Measurements from ENCODE around the gene OVCH1. TPM values are rescaled to one million over a fixed set of nuclear protein-coding genes. Genes with fewer than 3 reads are reported as not detected.

Gene OVCH1
- total RNA-seq, 1 experiment from 2014 or later = not detected

GRCh38 chr12:29503283-29503682, 5.8 kb upstream of the OVCH1 start:
- intact Hi-C loops (cut with micrococcal nuclease; ENCODE audit: unreplicated experiment) = no loop called here

GRCh38 chr12:29499235-29499634, 1.7 kb upstream of the OVCH1 start:
- Histone ChIP-seq H3K4me3 (no peak overlapping the region), H3F3A (ENCODE audit: insufficient read depth, low read depth) (no peaks in the 10 kb centered on the region), H3K79me2 (ENCODE audit: low read depth) (no peaks in the 10 kb centered on the region), H3K9me3 (ENCODE audit: insufficient read depth, low read depth) (no peaks in the 10 kb centered on the region), H2AFZ (no peak overlapping the region), H3K27me3 (ENCODE audit: insufficient read depth, low read depth) (no peaks in the 10 kb centered on the region), H3K36me3 (ENCODE audit: low read depth) (no peaks in the 10 kb centered on the region), H3K27ac (no peak overlapping the region), H4K20me1 (ENCODE audit: insufficient read depth) (no peaks in the 10 kb centered on the region), H3K9me2 (ENCODE audit: insufficient read depth) (no peaks in the 10 kb centered on the region), H3K4me2 (no peak overlapping the region), H3K4me1 (replicated peaks; ENCODE audit: insufficient read depth) (no peaks in the 10 kb centered on the region)
- CTCF ChIA-PET = no interaction called here
- no peak for DNase-seq
- TF ChIP-seq CTCF (conservative IDR thresholded peaks at IDR 0.05) = no peak
- no peak for TF ChIP-seq EZH2 (IDR thresholded peaks at IDR 0.05; ENCODE audit: low read depth)
- POLR2A ChIA-PET (ENCODE audit: unreplicated experiment) = no interaction called here
- no TSS peak for BruUV-seq (replicated peaks)
- intact Hi-C loops (cut with micrococcal nuclease; ENCODE audit: unreplicated experiment) = no loop called here

More at GRCh38 chr12:29503283-29503682, 5.8 kb upstream of the OVCH1 start:
- H3K4me2 ChIP-seq = no peak overlapping the region
- H3K9me2 ChIP-seq (ENCODE audit: insufficient read depth) = no peaks in the 10 kb centered on the region
- no peaks in the 10 kb centered on the region for H3K79me2 ChIP-seq (ENCODE audit: low read depth)
- H3K9me3 ChIP-seq (ENCODE audit: insufficient read depth, low read depth) = no peaks in the 10 kb centered on the region
- no peak overlapping the region for H3K27ac ChIP-seq
- H3K4me1 ChIP-seq (replicated peaks; ENCODE audit: insufficient read depth) = no peaks in the 10 kb centered on the region
- CTCF ChIA-PET = no interaction called here
- H2AFZ ChIP-seq = no peak overlapping the region
- no peaks in the 10 kb centered on the region for H3F3A ChIP-seq (ENCODE audit: insufficient read depth, low read depth)
- no peaks in the 10 kb centered on the region for H4K20me1 ChIP-seq (ENCODE audit: insufficient read depth)
- no peaks in the 10 kb centered on the region for H3K27me3 ChIP-seq (ENCODE audit: insufficient read depth, low read depth)
- TF ChIP-seq CTCF (conservative IDR thresholded peaks at IDR 0.05) (no peak), EZH2 (IDR thresholded peaks at IDR 0.05; ENCODE audit: low read depth) (no peak)
- no peak overlapping the region for H3K4me3 ChIP-seq
- no TSS peak for BruUV-seq (replicated peaks)
- POLR2A ChIA-PET (ENCODE audit: unreplicated experiment) = no interaction called here
- H3K36me3 ChIP-seq (ENCODE audit: low read depth) = no peaks in the 10 kb centered on the region
- DNase-seq = no peak

GRCh38 chr12:29492891-29493290, 4.6 kb downstream of the OVCH1 start:
- no peak overlapping the region for H2AFZ ChIP-seq
- H3K4me3 ChIP-seq = no peak overlapping the region
- POLR2A ChIA-PET (ENCODE audit: unreplicated experiment) = no interaction called here

More at GRCh38 chr12:29492891-29493290, 4.6 kb downstream of the OVCH1 start:
- intact Hi-C loops (cut with micrococcal nuclease; ENCODE audit: unreplicated experiment) = no loop called here
- no peak for DNase-seq
- BruUV-seq (replicated peaks) = no TSS peak
- no peaks in the 10 kb centered on the region for H3K4me1 ChIP-seq (replicated peaks; ENCODE audit: insufficient read depth)
- H3K4me2 ChIP-seq = no peak overlapping the region
- H3K27me3 ChIP-seq (ENCODE audit: insufficient read depth, low read depth) = no peaks in the 10 kb centered on the region
- no peaks in the 10 kb centered on the region for H3K79me2 ChIP-seq (ENCODE audit: low read depth)
- peaks cover 4% of the 10 kb centered on the region; the same call in 1 of the 2 replicates for H3K9me2 ChIP-seq (ENCODE audit: insufficient read depth)
- H3F3A ChIP-seq (ENCODE audit: insufficient read depth, low read depth) = no peaks in the 10 kb centered on the region
- H3K27ac ChIP-seq = no peak overlapping the region
- CTCF ChIA-PET = no interaction called here
- H3K9me3 ChIP-seq (ENCODE audit: insufficient read depth, low read depth) = no peaks in the 10 kb centered on the region
- no peaks in the 10 kb centered on the region for H4K20me1 ChIP-seq (ENCODE audit: insufficient read depth)
- no peak for TF ChIP-seq CTCF (conservative IDR thresholded peaks at IDR 0.05)
- no peak for TF ChIP-seq EZH2 (IDR thresholded peaks at IDR 0.05; ENCODE audit: low read depth)
- H3K36me3 ChIP-seq (ENCODE audit: low read depth) = no peaks in the 10 kb centered on the region

Data from PC-9 (cell line).